ENCODE data around the gene PTPN1.

DNA sequence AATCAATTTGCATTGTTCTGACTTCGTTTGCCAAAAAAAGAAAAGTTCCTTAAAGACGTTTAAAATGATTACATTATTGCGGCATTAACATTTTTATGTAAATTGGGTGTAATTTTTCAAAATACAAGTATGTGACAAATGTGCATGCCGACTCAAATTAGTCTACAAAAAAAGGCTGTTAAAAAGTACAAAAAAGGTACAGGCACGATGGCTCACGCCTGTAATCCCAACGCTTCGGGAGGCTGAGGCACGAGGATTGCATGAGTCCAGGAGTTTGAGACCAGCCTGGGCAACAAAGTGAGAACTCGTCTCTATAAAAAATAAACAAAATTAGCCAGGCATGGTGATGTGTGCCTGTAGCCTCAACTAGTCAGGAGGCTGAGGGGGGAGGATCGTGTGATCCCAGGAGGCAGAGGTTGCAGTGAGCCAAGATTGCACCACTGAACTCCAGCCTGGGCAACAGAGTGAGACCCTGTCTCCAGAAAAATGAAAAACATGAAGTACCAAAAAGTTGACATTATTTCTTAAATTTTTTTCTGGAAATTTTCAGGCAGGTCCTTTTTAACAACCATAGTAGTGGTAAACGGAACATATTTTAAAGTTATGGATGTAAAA, 90.2 kb downstream of the PTPN1 start:
- no peak for TF ChIP-seq EZH2 (IDR thresholded peaks at IDR 0.05; ENCODE audit: low read length, missing control alignments)
- TF ChIP-seq, protein P1, sequence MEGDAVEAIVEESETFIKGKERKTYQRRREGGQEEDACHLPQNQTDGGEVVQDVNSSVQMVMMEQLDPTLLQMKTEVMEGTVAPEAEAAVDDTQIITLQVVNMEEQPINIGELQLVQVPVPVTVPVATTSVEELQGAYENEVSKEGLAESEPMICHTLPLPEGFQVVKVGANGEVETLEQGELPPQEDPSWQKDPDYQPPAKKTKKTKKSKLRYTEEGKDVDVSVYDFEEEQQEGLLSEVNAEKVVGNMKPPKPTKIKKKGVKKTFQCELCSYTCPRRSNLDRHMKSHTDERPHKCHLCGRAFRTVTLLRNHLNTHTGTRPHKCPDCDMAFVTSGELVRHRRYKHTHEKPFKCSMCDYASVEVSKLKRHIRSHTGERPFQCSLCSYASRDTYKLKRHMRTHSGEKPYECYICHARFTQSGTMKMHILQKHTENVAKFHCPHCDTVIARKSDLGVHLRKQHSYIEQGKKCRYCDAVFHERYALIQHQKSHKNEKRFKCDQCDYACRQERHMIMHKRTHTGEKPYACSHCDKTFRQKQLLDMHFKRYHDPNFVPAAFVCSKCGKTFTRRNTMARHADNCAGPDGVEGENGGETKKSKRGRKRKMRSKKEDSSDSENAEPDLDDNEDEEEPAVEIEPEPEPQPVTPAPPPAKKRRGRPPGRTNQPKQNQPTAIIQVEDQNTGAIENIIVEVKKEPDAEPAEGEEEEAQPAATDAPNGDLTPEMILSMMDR (conservative IDR thresholded peaks at IDR 0.05 in 1 of 2, IDR thresholded peaks at IDR 0.05 in 1 of 2; ENCODE audit: low read depth in 1 of 2, low read length in 2 of 2) = no peak
